ENCODE data around the gene TMEM178A. TPM values are rescaled to one million over a fixed set of nuclear protein-coding genes. Genes with fewer than 3 reads are reported as not detected.

TMEM178A gene
- total RNA-seq, 1 experiment from 2014 or later: 0.86 TPM

- Mint-ChIP-seq H3K27me3 (ENCODE audit: insufficient read depth, unreplicated experiment) (no peaks in the 10 kb centered on the region), H3K9me3 (ENCODE audit: unreplicated experiment) (peaks cover 16% of the 10 kb centered on the region), H3K4me1 (ENCODE audit: insufficient read depth, unreplicated experiment) (no peaks in the 10 kb centered on the region), H3K27ac (ENCODE audit: low read depth, unreplicated experiment) (no peak overlapping the region), H3K4me3 (ENCODE audit: unreplicated experiment) (no peak overlapping the region), H3K36me3 (ENCODE audit: insufficient read depth, unreplicated experiment) (no peaks in the 10 kb centered on the region)
- TF ChIP-seq, protein P1, sequence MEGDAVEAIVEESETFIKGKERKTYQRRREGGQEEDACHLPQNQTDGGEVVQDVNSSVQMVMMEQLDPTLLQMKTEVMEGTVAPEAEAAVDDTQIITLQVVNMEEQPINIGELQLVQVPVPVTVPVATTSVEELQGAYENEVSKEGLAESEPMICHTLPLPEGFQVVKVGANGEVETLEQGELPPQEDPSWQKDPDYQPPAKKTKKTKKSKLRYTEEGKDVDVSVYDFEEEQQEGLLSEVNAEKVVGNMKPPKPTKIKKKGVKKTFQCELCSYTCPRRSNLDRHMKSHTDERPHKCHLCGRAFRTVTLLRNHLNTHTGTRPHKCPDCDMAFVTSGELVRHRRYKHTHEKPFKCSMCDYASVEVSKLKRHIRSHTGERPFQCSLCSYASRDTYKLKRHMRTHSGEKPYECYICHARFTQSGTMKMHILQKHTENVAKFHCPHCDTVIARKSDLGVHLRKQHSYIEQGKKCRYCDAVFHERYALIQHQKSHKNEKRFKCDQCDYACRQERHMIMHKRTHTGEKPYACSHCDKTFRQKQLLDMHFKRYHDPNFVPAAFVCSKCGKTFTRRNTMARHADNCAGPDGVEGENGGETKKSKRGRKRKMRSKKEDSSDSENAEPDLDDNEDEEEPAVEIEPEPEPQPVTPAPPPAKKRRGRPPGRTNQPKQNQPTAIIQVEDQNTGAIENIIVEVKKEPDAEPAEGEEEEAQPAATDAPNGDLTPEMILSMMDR (IDR thresholded peaks at IDR 0.05; ENCODE audit: unreplicated experiment): no peak
- CTCF ChIA-PET: interaction anchor here (0.5 to 2.0 kb wide), 6 partner anchors 8 to 317 kb away, joined by 3 to 7 read pairs (median 3); no protein-coding TSS in a partner anchor
- no peak for DNase-seq (ENCODE audit: unreplicated experiment)
- POLR2A ChIA-PET: no interaction called here
- intact Hi-C loops (cut with micrococcal nuclease): no loop called here
- BruUV-seq (replicated peaks): no TSS peak
Observed at GRCh38 chr2:39688181-39688580, 22.5 kb downstream of the TMEM178A start.

- CTCF ChIA-PET: interaction anchor here (0.6 to 1.4 kb wide), 6 partner anchors 9 to 631 kb away, joined by 3 to 5 read pairs (median 3); no protein-coding TSS in a partner anchor
- TF ChIP-seq, protein P1 (IDR thresholded peaks at IDR 0.05; ENCODE audit: unreplicated experiment): no peak
- Mint-ChIP-seq H3K36me3 (ENCODE audit: insufficient read depth, unreplicated experiment) (no peaks in the 10 kb centered on the region), H3K4me3 (ENCODE audit: unreplicated experiment) (no peak overlapping the region), H3K4me1 (ENCODE audit: insufficient read depth, unreplicated experiment) (no peaks in the 10 kb centered on the region), H3K9me3 (ENCODE audit: unreplicated experiment) (peaks cover 16% of the 10 kb centered on the region), H3K27ac (ENCODE audit: low read depth, unreplicated experiment) (no peak overlapping the region), H3K27me3 (ENCODE audit: insufficient read depth, unreplicated experiment) (no peaks in the 10 kb centered on the region)
- no peak for DNase-seq (ENCODE audit: unreplicated experiment)
- intact Hi-C loops (cut with micrococcal nuclease): no loop called here
- POLR2A ChIA-PET: interaction anchor here (1.6 kb wide), 1 partner anchor 10 kb away, joined by 3 read pairs; no protein-coding TSS in a partner anchor
- no TSS peak for BruUV-seq (replicated peaks)
Observed at GRCh38 chr2:39689272-39689841, 23.6 kb downstream of the TMEM178A start.

DNA sequence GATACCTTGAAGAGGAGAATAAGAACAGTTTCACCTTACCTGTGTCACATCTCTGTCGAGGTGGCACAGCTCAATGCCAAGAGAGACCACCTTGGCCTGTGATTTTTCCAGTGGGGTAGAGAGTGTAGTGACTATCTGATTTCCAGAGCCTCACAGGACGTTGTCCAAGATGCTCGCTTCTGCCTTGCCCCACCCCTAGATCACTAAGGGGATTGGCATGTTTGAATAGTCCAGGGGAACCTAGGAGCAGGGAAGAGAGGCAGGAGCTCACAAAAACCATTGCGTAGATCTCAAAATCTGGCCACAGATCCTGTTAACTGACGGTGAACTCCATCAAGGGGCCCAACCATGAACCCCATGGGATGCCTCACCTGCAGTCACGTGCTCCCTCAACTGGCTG, 24.2 kb downstream of the TMEM178A start:
- POLR2A ChIA-PET: interaction anchor here (1.6 kb wide), 1 partner anchor 9 kb away, joined by 3 read pairs; no protein-coding TSS in a partner anchor
- H3K27ac Mint-ChIP-seq (ENCODE audit: low read depth, unreplicated experiment): no peak overlapping the region
- BruUV-seq (replicated peaks): no TSS peak
- no peak overlapping the region for H3K4me3 Mint-ChIP-seq (ENCODE audit: unreplicated experiment)
- no peaks in the 10 kb centered on the region for H3K4me1 Mint-ChIP-seq (ENCODE audit: insufficient read depth, unreplicated experiment)
- CTCF ChIA-PET: interaction anchor here (0.6 to 1.4 kb wide), 5 partner anchors 8 to 631 kb away, joined by 3 to 5 read pairs (median 3); no protein-coding TSS in a partner anchor
- DNase-seq (ENCODE audit: unreplicated experiment): no peak
- H3K36me3 Mint-ChIP-seq (ENCODE audit: insufficient read depth, unreplicated experiment): no peaks in the 10 kb centered on the region
- H3K27me3 Mint-ChIP-seq (ENCODE audit: insufficient read depth, unreplicated experiment): no peaks in the 10 kb centered on the region
- TF ChIP-seq, protein P1 (IDR thresholded peaks at IDR 0.05; ENCODE audit: unreplicated experiment): no peak
- peaks cover 16% of the 10 kb centered on the region for H3K9me3 Mint-ChIP-seq (ENCODE audit: unreplicated experiment)
- intact Hi-C loops (cut with micrococcal nuclease): no loop called here

- CTCF ChIA-PET: interaction anchor here (0.7 kb wide), 1 partner anchor 98 kb away, joined by 3 read pairs; no protein-coding TSS in a partner anchor
- no TSS peak for BruUV-seq (replicated peaks)
- intact Hi-C loops (cut with micrococcal nuclease): no loop called here
- peaks cover 14% of the 10 kb centered on the region for H3K4me1 Mint-ChIP-seq (ENCODE audit: insufficient read depth, unreplicated experiment)
- no peak overlapping the region for H3K27ac Mint-ChIP-seq (ENCODE audit: low read depth, unreplicated experiment)
- no peak for DNase-seq (ENCODE audit: unreplicated experiment)
- no peaks in the 10 kb centered on the region for H3K27me3 Mint-ChIP-seq (ENCODE audit: insufficient read depth, unreplicated experiment)
- H3K36me3 Mint-ChIP-seq (ENCODE audit: insufficient read depth, unreplicated experiment): no peaks in the 10 kb centered on the region
- H3K9me3 Mint-ChIP-seq (ENCODE audit: unreplicated experiment): peaks cover 16% of the 10 kb centered on the region
- H3K4me3 Mint-ChIP-seq (ENCODE audit: unreplicated experiment): no peak overlapping the region
- TF ChIP-seq, protein P1 (IDR thresholded peaks at IDR 0.05; ENCODE audit: unreplicated experiment): no peak
- POLR2A ChIA-PET: no interaction called here
Observed at GRCh38 chr2:39693245-39693644, 27.5 kb downstream of the TMEM178A start.
